ENCODE measurements around the gene OCEL1. TPM values are rescaled to one million over a fixed set of nuclear protein-coding genes. Genes with fewer than 3 reads are reported as not detected.

The OCEL1 gene
- total and polyA plus RNA-seq, 2 of the 13 experiments (the other 11 are each of a cell fraction or from before 2014, with no cell fraction given), result 10.6 to 17.2 TPM

DNA sequence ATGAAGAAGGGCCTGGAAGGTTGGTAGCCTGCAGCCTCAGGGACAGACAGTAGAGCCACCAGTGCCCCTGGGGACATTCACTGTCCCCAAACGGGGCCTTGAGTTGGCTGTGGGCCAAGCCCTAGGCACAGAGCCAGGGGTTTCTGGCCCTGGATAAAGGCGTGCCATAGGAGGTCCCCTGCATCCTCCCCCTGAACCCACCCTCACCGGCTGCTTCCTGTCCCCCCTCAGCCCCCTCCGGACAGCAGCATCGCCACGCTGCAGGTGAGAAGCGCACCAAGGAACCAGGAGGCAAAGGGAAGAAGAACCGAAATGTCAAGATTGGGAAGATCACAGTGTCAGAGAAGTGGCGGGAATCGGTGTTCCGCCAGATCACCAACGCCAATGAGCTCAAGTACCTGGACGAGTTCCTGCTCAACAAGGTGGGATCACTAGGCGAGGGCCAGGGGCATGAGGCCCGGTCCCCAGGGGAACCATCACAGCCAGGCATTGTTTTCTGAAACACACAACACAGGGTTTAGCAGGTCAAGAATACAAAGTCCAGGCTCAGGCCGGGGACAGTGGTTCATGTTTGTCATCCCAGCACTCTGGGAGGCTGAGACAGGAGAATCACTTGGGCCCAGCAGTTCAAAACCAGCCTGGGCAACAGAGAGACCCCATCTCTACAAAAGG, 25.5 kb upstream of the OCEL1 start (continued):
- TF ChIP-seq, protein P1, sequence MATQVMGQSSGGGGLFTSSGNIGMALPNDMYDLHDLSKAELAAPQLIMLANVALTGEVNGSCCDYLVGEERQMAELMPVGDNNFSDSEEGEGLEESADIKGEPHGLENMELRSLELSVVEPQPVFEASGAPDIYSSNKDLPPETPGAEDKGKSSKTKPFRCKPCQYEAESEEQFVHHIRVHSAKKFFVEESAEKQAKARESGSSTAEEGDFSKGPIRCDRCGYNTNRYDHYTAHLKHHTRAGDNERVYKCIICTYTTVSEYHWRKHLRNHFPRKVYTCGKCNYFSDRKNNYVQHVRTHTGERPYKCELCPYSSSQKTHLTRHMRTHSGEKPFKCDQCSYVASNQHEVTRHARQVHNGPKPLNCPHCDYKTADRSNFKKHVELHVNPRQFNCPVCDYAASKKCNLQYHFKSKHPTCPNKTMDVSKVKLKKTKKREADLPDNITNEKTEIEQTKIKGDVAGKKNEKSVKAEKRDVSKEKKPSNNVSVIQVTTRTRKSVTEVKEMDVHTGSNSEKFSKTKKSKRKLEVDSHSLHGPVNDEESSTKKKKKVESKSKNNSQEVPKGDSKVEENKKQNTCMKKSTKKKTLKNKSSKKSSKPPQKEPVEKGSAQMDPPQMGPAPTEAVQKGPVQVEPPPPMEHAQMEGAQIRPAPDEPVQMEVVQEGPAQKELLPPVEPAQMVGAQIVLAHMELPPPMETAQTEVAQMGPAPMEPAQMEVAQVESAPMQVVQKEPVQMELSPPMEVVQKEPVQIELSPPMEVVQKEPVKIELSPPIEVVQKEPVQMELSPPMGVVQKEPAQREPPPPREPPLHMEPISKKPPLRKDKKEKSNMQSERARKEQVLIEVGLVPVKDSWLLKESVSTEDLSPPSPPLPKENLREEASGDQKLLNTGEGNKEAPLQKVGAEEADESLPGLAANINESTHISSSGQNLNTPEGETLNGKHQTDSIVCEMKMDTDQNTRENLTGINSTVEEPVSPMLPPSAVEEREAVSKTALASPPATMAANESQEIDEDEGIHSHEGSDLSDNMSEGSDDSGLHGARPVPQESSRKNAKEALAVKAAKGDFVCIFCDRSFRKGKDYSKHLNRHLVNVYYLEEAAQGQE (IDR thresholded peaks at IDR 0.05; ENCODE audit: borderline replicate concordance in 1 of 2, low read depth in 1 of 2, low read length in 2 of 2), result peak in 1 of 2 experiments; percentile 19; a peak in 1 of 4 replicates
- no peak for TF ChIP-seq ZNF136 (CRISPR knock-in tag; IDR thresholded peaks at IDR 0.05; ENCODE audit: low read depth)
- TF ChIP-seq, protein P2, sequence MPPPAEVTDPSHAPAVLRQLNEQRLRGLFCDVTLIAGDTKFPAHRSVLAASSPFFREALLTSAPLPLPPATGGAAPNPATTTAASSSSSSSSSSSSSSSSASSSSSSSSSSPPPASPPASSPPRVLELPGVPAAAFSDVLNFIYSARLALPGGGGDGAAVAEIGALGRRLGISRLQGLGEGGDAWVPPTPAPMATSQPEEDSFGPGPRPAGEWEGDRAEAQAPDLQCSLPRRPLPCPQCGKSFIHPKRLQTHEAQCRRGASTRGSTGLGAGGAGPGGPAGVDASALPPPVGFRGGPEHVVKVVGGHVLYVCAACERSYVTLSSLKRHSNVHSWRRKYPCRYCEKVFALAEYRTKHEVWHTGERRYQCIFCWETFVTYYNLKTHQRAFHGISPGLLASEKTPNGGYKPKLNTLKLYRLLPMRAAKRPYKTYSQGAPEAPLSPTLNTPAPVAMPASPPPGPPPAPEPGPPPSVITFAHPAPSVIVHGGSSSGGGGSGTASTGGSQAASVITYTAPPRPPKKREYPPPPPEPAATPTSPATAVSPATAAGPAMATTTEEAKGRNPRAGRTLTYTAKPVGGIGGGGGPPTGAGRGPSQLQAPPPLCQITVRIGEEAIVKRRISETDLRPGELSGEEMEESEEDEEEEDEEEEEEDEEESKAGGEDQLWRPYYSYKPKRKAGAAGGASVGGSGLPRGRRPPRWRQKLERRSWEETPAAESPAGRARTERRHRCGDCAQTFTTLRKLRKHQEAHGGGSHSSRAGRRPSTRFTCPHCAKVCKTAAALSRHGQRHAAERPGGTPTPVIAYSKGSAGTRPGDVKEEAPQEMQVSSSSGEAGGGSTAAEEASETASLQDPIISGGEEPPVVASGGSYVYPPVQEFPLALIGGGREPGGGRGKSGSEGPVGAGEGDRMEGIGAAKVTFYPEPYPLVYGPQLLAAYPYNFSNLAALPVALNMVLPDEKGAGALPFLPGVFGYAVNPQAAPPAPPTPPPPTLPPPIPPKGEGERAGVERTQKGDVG (CRISPR knock-in tag; IDR thresholded peaks at IDR 0.05; ENCODE audit: borderline replicate concordance), result peak; percentile 98; the same call in 1 of the 2 replicates
- TF ChIP-seq, protein P3, sequence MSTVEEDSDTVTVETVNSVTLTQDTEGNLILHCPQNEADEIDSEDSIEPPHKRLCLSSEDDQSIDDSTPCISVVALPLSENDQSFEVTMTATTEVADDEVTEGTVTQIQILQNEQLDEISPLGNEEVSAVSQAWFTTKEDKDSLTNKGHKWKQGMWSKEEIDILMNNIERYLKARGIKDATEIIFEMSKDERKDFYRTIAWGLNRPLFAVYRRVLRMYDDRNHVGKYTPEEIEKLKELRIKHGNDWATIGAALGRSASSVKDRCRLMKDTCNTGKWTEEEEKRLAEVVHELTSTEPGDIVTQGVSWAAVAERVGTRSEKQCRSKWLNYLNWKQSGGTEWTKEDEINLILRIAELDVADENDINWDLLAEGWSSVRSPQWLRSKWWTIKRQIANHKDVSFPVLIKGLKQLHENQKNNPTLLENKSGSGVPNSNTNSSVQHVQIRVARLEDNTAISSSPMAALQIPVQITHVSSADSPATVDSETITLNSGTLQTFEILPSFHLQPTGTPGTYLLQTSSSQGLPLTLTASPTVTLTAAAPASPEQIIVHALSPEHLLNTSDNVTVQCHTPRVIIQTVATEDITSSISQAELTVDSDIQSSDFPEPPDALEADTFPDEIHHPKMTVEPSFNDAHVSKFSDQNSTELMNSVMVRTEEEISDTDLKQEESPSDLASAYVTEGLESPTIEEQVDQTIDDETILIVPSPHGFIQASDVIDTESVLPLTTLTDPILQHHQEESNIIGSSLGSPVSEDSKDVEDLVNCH (CRISPR knock-in tag; IDR thresholded peaks at IDR 0.05), result no peak
- TF ChIP-seq SOX13 (IDR thresholded peaks at IDR 0.05), result 0 out of 2 replicates have a peak, but pooled peaks have one; percentile 11
- TF ChIP-seq SOX13 (CRISPR knock-in tag; conservative IDR thresholded peaks at IDR 0.05 in 1 of 2, IDR thresholded peaks at IDR 0.05 in 1 of 2), result peak in 1 of 2 experiments; percentile 91; a peak in 2 of 4 replicates
- peak; percentile 8; the same call in 1 of the 2 replicates for TF ChIP-seq CEBPG (CRISPR knock-in tag; IDR thresholded peaks at IDR 0.05)
- 0 out of 2 replicates have a peak, but pooled peaks have one; percentile 29 for TF ChIP-seq KDM2A (CRISPR knock-in tag; IDR thresholded peaks at IDR 0.05; ENCODE audit: borderline replicate concordance, low read depth)
- TF ChIP-seq FOXP1 (IDR thresholded peaks at IDR 0.05), result no peak
- TF ChIP-seq FOXP1 (CRISPR knock-in tag; IDR thresholded peaks at IDR 0.05), result peak; percentile 68; the same call in 1 of the 2 replicates
- TF ChIP-seq SKI (IDR thresholded peaks at IDR 0.05; ENCODE audit: partially characterized antibody), result peak; percentile 42
- TF ChIP-seq SMAD1 (CRISPR knock-in tag; IDR thresholded peaks at IDR 0.05; ENCODE audit: borderline replicate concordance, low read depth), result no peak
- TF ChIP-seq, protein P4, sequence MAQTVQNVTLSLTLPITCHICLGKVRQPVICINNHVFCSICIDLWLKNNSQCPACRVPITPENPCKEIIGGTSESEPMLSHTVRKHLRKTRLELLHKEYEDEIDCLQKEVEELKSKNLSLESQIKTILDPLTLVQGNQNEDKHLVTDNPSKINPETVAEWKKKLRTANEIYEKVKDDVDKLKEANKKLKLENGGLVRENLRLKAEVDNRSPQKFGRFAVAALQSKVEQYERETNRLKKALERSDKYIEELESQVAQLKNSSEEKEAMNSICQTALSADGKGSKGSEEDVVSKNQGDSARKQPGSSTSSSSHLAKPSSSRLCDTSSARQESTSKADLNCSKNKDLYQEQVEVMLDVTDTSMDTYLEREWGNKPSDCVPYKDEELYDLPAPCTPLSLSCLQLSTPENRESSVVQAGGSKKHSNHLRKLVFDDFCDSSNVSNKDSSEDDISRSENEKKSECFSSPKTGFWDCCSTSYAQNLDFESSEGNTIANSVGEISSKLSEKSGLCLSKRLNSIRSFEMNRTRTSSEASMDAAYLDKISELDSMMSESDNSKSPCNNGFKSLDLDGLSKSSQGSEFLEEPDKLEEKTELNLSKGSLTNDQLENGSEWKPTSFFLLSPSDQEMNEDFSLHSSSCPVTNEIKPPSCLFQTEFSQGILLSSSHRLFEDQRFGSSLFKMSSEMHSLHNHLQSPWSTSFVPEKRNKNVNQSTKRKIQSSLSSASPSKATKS (CRISPR knock-in tag; IDR thresholded peaks at IDR 0.05), result no peak
- no peak for TF ChIP-seq SOX6 (IDR thresholded peaks at IDR 0.05)
- peak; percentile 96 for TF ChIP-seq SOX6 (CRISPR knock-in tag; IDR thresholded peaks at IDR 0.05)
- TF ChIP-seq HDAC2 (CRISPR knock-in tag; IDR thresholded peaks at IDR 0.05), result peak; percentile 50; the same call in 1 of the 2 replicates
- 0 out of 2 replicates have a peak, but pooled peaks have one; percentile 37 for TF ChIP-seq WIZ (CRISPR knock-in tag; IDR thresholded peaks at IDR 0.05)
- TF ChIP-seq ZNF761 (CRISPR knock-in tag; conservative IDR thresholded peaks at IDR 0.05), result no peak

Measured in HepG2 (cell line).